ENCODE data around the gene SUGCT.

DNA sequence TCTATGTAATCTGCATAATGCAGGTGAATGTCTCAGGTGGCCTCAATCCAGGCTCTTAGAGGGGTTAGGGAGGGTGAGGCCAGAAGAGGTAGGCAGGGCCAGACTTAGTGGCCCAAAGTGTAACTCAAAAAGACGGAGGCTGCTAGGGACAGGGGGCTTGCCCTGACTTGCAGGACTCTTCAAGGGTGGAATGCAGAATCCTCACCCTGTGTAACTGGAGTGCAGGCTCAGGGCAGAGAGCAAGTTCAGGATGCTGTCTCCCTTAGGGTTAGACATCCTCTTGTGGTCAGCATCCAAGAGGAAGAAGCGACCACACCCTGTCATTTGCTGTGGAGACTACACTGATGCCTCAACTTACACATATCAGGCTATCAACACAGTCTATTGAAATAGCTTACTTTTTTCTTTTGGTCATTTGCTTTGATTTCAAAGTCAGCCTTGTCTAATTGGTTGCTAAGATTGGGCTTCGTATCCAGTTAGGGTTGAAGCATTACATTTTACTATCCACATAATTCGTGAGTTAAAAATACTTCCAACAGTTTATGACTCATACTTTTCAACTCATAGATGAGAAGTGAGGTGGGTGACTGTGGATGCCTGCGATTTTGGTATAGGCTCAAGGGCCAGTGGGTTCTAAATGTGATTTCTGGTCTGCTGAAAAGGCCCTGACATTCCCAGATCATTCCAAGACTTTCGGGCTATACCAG is 563.6 kb downstream of the SUGCT start:
- TF ChIP-seq POLR2AphosphoS5 (IDR thresholded peaks at IDR 0.05; ENCODE audit: low read depth, low read length), result peak; percentile 18; the same call in 1 of the 2 replicates
- no peak for TF ChIP-seq TEAD4 (IDR thresholded peaks at IDR 0.05; ENCODE audit: borderline replicate concordance, insufficient read depth)
- TF ChIP-seq, protein P1, sequence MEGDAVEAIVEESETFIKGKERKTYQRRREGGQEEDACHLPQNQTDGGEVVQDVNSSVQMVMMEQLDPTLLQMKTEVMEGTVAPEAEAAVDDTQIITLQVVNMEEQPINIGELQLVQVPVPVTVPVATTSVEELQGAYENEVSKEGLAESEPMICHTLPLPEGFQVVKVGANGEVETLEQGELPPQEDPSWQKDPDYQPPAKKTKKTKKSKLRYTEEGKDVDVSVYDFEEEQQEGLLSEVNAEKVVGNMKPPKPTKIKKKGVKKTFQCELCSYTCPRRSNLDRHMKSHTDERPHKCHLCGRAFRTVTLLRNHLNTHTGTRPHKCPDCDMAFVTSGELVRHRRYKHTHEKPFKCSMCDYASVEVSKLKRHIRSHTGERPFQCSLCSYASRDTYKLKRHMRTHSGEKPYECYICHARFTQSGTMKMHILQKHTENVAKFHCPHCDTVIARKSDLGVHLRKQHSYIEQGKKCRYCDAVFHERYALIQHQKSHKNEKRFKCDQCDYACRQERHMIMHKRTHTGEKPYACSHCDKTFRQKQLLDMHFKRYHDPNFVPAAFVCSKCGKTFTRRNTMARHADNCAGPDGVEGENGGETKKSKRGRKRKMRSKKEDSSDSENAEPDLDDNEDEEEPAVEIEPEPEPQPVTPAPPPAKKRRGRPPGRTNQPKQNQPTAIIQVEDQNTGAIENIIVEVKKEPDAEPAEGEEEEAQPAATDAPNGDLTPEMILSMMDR (IDR thresholded peaks at IDR 0.05), result no peak
- no peak for TF ChIP-seq RXRA (IDR thresholded peaks at IDR 0.05; ENCODE audit: borderline replicate concordance, low read depth)
- TF ChIP-seq USF2 (IDR thresholded peaks at IDR 0.05; ENCODE audit: borderline replicate concordance, low read depth, low read length), result no peak

Measured in SK-N-SH (cell line).